Amniotic stem cell (primary cell): Measurements from ENCODE around the gene SP140L.
"Not testable (repeated sequence)": the region's sequence is repeated elsewhere in the genome, so short reads cannot be mapped to it uniquely, and the experiment has no call there.

ENCODE experiments used
- DNase-seq: peaks from one replicate; lab custom pipeline; 2025; lab: John Stamatoyannopoulos, UW

Gene SP140L

GRCh38 chr2:230326453-230327417 is at the start of gene SP140L:
Gene SP140L, plus strand, starts transcription at chr2:230327193. Its CDS starts 77 bp downstream, at chr2:230327270.
- DNase-seq = peak; percentile 51

GRCh38 chr2:230282936-230283335 is 44.1 kb upstream of the SP140L start:
- DNase-seq = no peak

- no peak for DNase-seq
Observed at GRCh38 chr2:230286048-230286447, 40.9 kb upstream of the SP140L start.

DNA sequence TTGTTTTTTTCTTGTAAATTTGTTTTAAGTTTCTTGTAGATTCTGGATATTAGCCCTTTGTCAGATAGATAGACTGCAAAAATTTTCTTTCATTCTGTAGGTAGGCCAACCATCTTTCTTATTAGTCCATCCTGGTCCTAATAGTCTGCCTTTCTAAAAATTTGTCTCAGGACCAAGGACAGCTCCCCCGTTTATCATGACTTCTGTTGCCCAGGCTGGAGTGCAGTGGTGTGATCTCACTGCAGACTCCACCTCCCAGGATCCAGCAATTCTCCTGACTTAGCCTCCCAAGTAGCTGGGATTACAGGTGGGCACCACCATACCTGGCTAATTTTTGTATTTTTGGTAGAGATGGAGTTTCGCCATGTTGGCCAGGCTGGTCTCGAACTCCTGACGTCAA is 37.7 kb upstream of the SP140L start:
- not testable (repeated sequence) for DNase-seq

DNA sequence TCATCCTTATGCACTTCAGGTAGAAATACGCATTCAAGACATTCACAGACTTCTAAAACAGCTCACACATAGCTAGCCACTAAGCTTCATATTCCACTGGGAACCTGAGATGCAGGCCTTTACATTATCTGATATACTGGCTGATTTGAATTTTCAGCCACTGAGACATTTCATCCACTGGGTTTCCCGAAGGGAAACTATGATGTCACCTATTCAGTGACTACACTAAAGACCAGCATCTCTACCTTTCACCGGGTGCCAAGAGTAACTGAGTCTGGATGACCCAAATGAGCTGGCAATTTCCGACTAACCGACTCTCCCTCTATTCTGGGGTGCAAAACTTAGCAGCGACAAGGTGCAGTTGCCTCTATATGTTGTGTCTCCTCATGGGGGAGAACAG is 31.8 kb upstream of the SP140L start:
- no peak for DNase-seq

GRCh38 chr2:230296917-230297316 is 30.1 kb upstream of the SP140L start:
- DNase-seq = no peak

- no peak for DNase-seq
Observed at GRCh38 chr2:230299618-230300017, 27.4 kb upstream of the SP140L start.

GRCh38 chr2:230305416-230306275 is 21.3 kb upstream of the SP140L start:
- no peak for DNase-seq

- no peak for DNase-seq
Observed at GRCh38 chr2:230306474-230306873, 20.5 kb upstream of the SP140L start.

GRCh38 chr2:230307485-230307884 is 19.5 kb upstream of the SP140L start:
- DNase-seq = no peak

GRCh38 chr2:230308402-230309000 is 18.5 kb upstream of the SP140L start:
- no peak for DNase-seq

GRCh38 chr2:230310792-230311191 is 16.2 kb upstream of the SP140L start:
- not testable (repeated sequence) for DNase-seq

GRCh38 chr2:230311634-230312033 is 15.4 kb upstream of the SP140L start:
- not testable (repeated sequence) for DNase-seq

- DNase-seq = no peak
Observed at GRCh38 chr2:230312638-230313037, 14.4 kb upstream of the SP140L start.

DNA sequence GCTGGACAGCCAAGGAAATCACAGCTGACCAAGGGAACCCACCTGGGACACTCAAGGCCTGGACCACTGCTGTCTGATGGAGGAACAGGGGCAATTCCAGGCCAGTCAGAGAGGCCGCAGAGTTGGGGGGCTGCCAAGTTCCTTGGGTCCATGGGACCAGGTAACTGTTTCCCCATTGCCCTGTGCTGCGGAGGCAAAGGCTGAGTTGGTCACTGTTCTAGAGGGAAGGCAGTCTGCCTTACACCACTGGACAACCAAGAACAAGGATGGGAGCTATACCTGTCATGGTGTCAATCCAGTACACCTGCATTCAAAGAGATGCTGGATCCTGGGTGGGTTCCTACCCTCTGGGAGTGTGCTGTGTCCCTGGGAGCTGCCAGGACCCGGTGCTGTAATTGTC is 9.6 kb upstream of the SP140L start:
- DNase-seq = no peak

DNA sequence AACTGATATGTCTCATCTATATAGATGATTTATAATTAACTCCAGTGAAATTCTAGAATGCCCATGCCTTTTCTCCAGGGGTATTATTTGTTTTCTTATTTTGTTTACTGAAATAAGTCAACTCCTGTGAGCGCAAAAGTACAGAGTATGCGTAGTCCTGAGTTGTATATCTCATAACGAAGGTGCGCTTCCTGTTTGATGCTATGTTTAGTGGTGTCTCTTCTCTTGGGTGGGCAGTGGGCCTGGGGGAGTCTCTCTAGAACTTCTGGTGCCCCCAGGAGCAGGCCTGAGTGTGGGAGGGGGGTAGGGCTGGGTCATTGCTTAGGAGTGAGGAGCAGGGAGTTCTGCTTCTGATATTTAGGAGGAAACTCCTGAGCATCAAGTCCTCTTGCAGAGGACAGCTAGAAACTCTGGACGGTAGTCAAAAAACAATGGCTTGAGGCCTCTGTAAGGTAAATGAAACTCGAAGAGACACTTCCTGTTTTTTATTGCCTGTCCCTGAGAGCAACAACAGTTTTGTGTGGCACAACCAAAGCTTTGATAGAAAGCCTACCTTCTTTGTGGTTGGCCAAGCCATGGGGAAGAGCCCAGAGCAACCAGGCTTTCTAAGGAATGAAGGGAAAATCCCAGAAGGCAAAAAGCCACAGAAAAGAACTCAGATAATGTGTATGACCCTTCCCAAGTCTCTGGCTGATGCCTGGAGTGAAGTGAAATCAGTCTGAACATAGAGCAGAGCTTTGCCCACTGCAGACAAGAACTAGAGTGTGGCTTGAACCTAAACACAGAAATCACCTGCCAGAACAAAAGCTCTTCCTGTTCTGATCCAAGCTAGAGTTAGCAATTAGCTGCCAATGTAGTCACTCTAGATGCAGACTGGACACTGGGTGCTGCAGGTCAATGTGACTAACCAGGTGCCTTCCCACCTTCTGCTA is 8.5 kb upstream of the SP140L start:
- DNase-seq = no peak

- no peak for DNase-seq
Observed at GRCh38 chr2:230319211-230319862, 7.7 kb upstream of the SP140L start.

DNA sequence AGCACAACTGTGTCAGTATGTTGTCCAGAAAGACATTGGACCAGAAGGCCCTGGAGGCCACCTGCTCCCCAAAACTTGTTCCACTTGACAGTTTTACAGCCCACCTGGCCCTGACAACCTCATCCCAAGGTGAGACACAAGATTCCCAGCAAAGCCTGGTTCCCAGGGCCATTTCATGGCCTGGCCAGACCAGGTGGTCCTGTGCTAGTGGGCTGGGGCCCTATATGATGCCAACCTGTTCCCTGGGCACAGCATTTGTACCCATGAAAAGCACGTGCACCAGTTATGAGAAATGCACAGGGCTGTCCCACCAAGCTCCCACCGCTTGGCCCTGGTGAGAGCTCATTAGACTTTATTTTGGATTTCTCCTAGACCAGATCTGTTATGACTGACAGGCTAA is 6.0 kb upstream of the SP140L start:
- DNase-seq = no peak

DNA sequence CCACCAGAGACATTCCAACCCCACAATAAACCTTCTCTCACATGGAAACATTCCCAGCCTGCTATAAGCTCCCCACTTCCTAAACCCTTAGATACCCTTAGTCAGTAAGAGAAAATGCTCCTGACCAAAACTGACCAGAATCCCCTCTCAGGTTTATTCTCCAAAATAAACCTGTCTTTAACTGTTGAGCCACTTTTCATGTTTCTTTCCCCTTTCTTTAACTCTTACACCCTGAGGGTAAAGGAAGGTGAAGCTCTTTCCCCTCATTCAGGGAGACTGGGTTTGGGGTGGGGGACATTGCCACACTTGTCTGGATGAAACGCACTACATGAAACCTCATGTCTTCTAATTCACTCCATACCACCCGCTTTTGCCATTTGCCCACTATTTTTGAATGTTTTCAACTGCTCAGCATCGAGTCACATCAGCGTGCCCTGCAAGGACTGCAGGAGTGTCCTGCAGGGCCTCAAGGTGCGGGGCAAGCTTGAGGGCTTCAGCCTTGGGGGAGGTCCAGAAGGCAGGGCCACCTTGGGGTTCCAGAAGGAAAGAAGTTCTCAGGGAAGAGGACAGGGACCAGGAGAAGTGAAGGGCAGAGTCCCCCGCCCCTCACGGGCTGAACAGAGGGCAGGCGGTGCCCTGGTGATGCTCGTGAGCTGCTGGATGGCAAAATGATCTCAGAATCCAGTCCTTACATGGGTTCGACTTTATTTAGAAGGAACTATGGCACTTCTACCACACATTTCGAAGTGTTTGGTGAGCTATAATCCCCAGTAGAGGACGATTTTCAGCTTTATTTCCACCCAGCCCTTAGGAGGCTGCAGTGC is 4.2 kb upstream of the SP140L start:
- no peak for DNase-seq
